ENCODE results near the gene LDAH.
"Not testable (repeated sequence)": the region's sequence is repeated elsewhere in the genome, so short reads cannot be mapped to it uniquely, and the experiment has no call there.

The LDAH gene

DNA sequence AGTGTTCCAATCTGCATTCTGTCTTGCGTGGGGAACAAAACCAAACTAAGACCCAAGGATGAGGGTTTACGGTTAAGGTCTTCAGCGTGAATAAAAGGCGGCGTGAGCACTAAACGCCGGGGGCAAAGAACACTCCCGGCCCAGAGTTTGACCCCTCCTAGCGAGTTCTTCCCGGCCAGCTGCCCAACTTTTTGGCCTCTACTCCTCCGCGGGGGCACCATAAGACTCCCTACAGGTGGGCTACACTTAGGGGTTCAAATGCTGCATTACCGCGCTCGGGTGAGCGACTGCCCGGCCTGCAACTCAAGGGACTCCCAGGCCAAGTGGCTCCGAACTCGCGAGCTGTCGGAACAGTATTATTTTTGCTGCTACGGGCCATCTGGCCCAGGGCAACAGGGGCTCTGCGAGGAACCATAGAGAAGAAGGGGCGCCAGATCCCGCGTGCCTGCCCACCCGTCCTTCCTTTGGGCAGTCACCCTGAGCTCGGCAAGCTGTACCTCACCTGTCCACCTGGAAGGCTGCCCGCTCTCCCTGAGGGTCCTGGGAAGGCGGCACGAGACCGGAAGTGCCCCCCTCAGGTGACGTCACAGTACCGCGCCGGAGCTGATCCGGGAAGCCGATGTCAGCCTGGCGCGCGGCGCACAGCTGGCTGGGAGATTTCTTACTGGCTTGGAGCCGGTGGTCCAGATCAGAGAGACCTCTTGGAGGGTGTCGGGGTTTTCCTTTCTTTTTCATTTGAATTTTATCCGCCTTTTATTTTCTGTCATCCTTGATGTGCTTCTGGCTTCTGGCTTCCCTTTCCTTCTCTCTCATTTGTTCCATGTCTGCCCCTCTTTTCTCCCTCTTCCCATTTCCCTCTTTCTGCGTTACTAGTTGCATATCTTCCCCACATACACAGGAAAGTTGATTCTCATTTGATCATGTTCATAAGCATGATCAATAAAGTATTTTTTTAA is at the start of gene LDAH:
Gene LDAH (minus strand): TSS at position 567 of the 956 bp plus-strand sequence. CDS start 21,638 bp downstream, outside the sequence.
- peak; percentile 90 for DNase-seq (ENCODE audit: low spot score)

GRCh38 chr2:20868377-20868776 is 45.5 kb upstream of the LDAH start:
- DNase-seq (ENCODE audit: low spot score): no peak

DNA sequence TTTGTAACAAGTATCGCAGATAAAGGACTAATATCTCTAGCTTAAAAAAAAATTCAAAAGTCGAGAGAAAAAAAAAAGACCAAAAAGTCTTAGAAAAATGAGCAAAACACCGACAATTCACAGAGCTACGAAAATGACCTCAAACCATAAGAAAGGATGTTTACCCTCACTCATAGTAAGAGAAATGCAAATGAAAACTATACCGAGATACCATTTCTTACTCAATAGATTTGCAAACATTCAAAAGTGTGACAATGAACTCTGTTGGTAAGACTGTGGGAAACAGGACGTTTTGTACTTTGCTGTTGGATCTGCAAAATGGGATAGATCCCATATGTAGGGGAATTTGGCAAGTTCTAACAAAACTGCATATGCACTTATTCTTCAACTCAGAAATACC is 39.9 kb upstream of the LDAH start:
- no peak for DNase-seq (ENCODE audit: low spot score)

GRCh38 chr2:20855456-20855855 is 32.6 kb upstream of the LDAH start:
- no peak for DNase-seq (ENCODE audit: low spot score)

DNA sequence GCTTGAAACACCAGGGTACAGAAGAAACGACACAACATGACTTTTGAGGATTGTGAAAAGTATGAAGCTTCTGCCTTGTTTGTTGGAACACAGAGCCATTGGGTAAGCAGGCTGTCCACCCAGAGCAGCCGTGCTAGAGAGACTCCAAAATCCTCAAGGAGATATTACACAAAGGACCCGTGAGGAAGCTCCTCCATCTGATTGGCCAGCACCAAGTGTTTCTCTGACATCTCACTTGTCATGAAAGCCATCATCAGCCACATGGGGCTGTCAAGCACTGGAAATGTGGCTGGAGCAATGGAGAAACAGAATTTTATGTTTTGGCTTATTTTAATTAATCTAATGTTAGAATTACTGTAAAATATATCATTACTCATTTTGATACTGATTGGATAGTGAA is 29.8 kb upstream of the LDAH start:
- DNase-seq (ENCODE audit: low spot score): no peak

DNA sequence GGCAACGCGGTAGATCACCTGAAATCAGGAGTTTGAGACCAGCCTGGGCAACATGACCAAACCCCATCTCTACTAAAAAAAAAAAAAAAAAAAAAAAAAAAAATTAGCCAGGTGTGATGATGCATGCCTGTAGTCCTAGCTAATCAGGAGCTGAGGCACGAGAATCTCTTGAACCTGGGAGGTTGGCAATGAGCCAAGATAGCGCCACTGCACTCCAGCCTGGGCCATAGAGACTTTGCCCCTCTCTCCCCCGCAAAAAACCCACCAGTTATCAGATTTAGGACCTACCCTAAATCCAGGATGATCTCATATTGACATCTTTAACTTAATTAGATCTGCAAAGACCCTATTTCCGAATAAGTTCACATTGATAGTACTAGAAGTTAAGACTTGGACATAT is 29.2 kb upstream of the LDAH start:
- no peak for DNase-seq (ENCODE audit: low spot score)

GRCh38 chr2:20844246-20844645 is 21.3 kb upstream of the LDAH start:
- no peak for DNase-seq (ENCODE audit: low spot score)

GRCh38 chr2:20839052-20839451 is 16.2 kb upstream of the LDAH start:
- no peak for DNase-seq (ENCODE audit: low spot score)

DNA sequence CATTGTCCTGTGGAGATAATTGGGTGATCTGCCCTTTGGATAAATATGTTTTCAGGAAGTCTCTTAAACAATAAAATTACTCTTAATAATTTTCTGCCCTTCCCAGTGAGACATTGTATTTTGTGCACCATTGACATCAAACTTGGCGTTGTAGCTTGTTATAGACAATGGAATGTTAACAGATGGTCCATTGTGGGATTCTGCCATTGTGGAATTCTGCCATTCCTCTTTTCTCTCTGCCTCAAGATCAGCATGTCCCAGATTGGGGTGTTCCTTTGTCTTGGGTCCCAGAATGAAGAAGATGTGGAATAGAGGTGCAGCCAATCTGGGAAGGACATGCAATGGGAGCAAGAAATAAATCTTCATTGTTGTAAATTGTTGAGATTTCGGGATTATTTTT is 15.1 kb upstream of the LDAH start:
- DNase-seq (ENCODE audit: low spot score): no peak

GRCh38 chr2:20836521-20836920 is 13.6 kb upstream of the LDAH start:
- DNase-seq (ENCODE audit: low spot score): no peak

- no peak for DNase-seq (ENCODE audit: low spot score)
Measured at GRCh38 chr2:20834331-20834730, 11.4 kb upstream of the LDAH start.

GRCh38 chr2:20832606-20833005 is 9.7 kb upstream of the LDAH start:
- no peak for DNase-seq (ENCODE audit: low spot score)

- no peak for DNase-seq (ENCODE audit: low spot score)
Measured at GRCh38 chr2:20829861-20830260, 7.0 kb upstream of the LDAH start.

DNA sequence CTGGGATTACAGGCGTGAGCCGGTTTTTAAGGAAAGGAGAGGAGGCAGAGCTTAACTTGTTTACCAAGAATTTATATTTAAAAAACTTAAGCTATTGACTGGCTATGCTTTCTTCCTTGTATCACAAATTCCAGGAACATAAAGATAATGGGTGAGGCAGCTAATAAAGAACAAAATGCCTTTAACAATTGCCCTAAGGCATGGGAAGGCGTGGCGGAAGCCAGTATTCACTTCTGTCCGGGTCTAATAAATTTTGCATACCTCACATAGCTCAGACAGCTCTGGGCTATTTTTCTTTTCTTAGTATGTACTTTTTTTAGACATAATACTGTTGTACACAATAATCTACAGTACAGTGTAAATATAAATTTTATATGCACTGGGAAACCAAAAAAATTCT is 1.0 kb upstream of the LDAH start:
- no peak for DNase-seq (ENCODE audit: low spot score)

DNA sequence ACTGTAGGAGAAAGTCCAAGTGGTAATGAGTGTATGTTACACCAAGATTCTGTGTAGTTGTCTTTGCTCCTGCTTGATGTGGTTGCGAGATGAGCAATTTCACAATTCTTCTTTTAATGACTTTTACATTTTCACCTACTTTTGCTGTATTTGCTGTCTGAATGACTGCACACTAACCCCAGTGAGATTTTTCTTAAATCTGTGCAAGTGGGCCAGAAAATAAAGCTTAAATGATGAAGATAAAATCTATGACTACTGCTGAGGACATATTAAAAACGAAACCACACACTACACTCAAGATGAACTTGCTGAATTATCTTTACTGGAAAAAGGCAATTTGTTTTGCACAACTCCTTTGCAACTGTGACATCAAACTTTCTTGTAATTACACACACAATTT is 4.1 kb downstream of the LDAH start:
- DNase-seq (ENCODE audit: low spot score): no peak

DNA sequence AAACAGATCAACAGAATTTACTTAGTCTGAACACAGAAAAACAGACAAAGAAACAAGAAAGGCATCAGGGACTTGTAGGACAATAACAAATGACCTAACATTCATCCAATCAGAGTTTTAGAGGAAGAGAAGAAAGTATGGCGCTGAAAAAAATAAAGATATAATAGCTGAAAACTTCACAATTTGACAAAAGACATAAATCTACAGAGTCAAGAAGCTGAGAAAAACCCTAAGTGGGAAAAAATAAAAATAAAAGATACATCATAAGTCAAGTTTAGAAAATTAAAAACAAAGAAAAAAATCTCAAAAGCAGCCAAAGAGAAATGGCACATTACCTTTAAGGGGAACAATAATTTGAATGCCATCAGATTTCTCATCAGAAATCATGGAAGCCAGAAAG is 7.7 kb downstream of the LDAH start:
- DNase-seq (ENCODE audit: low spot score): no peak

- no peak for DNase-seq (ENCODE audit: low spot score)
Measured at GRCh38 chr2:20812779-20813178, 10.1 kb downstream of the LDAH start.

DNA sequence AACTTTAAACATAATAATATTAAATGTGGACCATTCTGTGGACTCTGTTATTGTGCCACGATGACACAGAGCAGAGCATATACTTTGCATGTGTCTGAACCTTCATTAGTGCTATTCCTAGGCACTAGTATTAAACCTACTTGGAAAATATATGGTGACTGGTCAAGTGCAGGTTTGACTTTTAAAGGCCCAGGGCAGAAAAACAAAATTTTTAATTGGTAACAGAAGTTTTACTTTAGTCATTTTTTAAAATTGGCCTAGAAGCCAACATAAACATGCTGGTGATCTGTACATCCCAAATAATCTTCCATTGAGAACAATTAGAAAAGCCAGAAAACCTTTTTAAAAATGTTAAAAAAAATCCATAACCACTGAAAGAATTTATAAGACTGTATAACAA is 16.6 kb downstream of the LDAH start:
- DNase-seq (ENCODE audit: low spot score): no peak

DNA sequence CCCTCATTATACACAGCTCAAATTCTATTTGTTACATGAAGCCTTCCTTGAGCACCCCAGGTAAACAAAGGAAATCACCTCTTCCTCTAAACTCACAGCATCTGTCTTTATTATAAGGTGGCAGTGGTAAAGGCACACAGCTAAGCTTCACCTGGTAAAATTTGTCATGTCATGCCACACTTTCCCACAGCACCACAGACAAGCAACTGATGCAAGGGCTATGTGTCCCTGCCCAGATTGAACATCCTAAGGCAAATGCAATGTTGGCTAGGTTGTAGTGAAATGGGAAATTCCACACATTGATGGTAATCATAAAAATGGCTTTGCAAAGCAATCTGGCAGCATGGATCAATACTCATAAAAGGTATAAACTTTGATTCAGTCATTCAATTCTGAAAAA is 18.9 kb downstream of the LDAH start:
- DNase-seq (ENCODE audit: low spot score): no peak

DNA sequence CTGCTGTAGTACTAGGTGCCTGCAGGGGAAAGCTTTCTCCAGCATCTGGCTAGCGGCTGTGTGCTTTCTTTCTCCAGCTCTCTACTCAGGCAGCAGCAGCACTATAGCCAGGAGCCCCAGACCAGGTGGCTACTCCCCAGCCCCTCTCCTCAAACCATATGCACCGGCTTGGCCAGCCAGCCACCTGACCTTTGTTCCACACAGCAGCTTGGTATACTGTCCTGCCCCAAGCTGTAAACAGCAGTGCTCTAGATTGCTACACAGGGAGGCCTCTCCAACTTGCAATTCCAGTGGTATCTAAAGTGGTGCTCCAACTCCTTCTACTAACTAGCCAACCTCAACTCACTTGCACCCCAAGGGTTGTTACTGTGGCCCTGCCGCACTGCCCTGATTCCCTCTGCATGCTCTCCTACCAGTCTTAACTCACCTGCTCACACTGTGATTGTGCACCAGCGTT is 19.6 kb downstream of the LDAH start:
- DNase-seq (ENCODE audit: low spot score): no peak

GRCh38 chr2:20797096-20797495 is 25.8 kb downstream of the LDAH start:
- DNase-seq (ENCODE audit: low spot score): no peak

DNA sequence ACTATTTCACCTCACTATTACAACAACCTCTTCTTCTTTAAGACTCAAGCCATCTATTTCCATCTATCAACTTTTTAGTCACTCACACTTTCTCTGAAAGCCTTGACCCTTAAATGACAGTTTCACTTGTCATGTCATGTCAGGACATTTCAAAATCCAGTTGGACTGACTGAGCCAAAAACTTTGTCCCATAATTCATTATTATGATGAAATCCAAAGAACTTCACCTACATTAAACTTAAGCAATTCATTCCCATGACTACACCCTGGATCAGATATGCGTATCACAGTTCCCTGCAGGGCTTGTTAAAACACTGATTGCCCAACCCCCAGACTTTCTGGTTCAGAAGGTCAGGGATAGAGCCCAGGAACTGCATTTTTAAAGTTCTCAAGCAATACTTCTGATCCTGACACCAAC is 26.5 kb downstream of the LDAH start:
- no peak for DNase-seq (ENCODE audit: low spot score)

GRCh38 chr2:20793944-20794343 is 29.0 kb downstream of the LDAH start:
- DNase-seq (ENCODE audit: low spot score): not testable (repeated sequence)

Measured in AG08396 (cell line).